IMR-90 (cell line): Measurements from ENCODE around the gene MLX. TPM values are rescaled to one million over a fixed set of nuclear protein-coding genes. Genes with fewer than 3 reads are reported as not detected.
A peak's percentile ranks its signal among the peaks of the same experiment; 100 is the strongest.

Experiments used
- ATAC-seq: fragments of 200-7000 bp; cut with Tn5 transposase; 2 replicates; pipeline ENCODE4 v1.9.1; 2020; ENCODE audit warnings: low read depth, mild to moderate bottlenecking, moderate library complexity
- BruUV-seq: library from RNA; stranded (reverse); fragments of 400-500 nt; replicated peaks from 2 replicates; lab custom pipeline; 2021; lab: Mats Ljungman, UMichigan
- CTCF ChIA-PET: fragments of 300-600 bp; formaldehyde crosslinking; extraction: SDS; loops from one replicate; lab custom pipeline; 2021; ENCODE audit warnings: antibody characterized with exemption; lab: Yijun Ruan, JAX
- POLR2A ChIA-PET: fragments of 300-600 bp; sonication (Branson Sonifier 250); formaldehyde crosslinking; loops from one replicate; lab custom pipeline; 2022; ENCODE audit warnings: antibody characterized with exemption; ENCODE audit not compliant: unreplicated experiment; lab: Charles Lee
- DNase-seq: peaks from one replicate; pipeline ENCODE4 v3.0.0; 2013
- H2AFZ ChIP-seq: replicated peaks from 2 replicates; pipeline ENCODE3; 2013; ENCODE audit warnings: low read length, mild to moderate bottlenecking; ENCODE audit not compliant: poor library complexity
- H2AK5ac ChIP-seq: 2 replicates; pipeline ENCODE4 v1.6.1; 2013; ENCODE audit warnings: low read depth, low read length, inconsistent platforms
- H2AK9ac ChIP-seq: replicated peaks from 2 replicates; pipeline ENCODE3; 2013; ENCODE audit warnings: mild to moderate bottlenecking, low read depth, low read length, moderate library complexity; ENCODE audit not compliant: poor library complexity
- H2BK120ac ChIP-seq: 2 replicates; pipeline ENCODE4 v1.6.1; 2013; ENCODE audit warnings: low read depth, low read length, inconsistent platforms
- H2BK15ac ChIP-seq: 3 replicates; pipeline ENCODE4 v1.6.1; 2013; ENCODE audit warnings: low read depth, low read length, inconsistent platforms
- H2BK20ac ChIP-seq: 2 replicates; pipeline ENCODE4 v1.6.1; 2013; ENCODE audit warnings: low read depth, mild to moderate bottlenecking, inconsistent platforms, low read length, moderate library complexity
- H2BK5ac ChIP-seq: 2 replicates; pipeline ENCODE4 v1.6.1; 2013; ENCODE audit warnings: mild to moderate bottlenecking, low read depth, low read length, inconsistent platforms; ENCODE audit not compliant: poor library complexity, severe bottlenecking
- H3K14ac ChIP-seq: replicated peaks from 2 replicates; pipeline ENCODE4 v1.6.1; 2013; ENCODE audit warnings: low read depth, low read length, inconsistent platforms
- H3K18ac ChIP-seq: 2 replicates; pipeline ENCODE4 v1.6.1; 2013; ENCODE audit warnings: low read depth, low read length, control low read depth
- H3K23ac ChIP-seq: 2 replicates; pipeline ENCODE4 v1.6.1; 2013; ENCODE audit warnings: low read depth, low read length, inconsistent platforms
- H3K27ac ChIP-seq: 2 replicates; pipeline ENCODE4 v1.5.1; 2013; ENCODE audit warnings: mild to moderate bottlenecking, control low read depth, low read length; ENCODE audit not compliant: insufficient read depth
- H3K27me3 ChIP-seq: 2 replicates; pipeline ENCODE4 v1.6.1; 2013; ENCODE audit warnings: low read length; ENCODE audit not compliant: control insufficient read depth, insufficient read depth
- H3K36me3 ChIP-seq: 2 replicates; pipeline ENCODE4 v1.6.1; 2013; ENCODE audit warnings: low read length, mixed read lengths; ENCODE audit not compliant: control insufficient read depth, insufficient read depth
- H3K4ac ChIP-seq: 2 replicates; pipeline ENCODE4 v1.6.1; 2013; ENCODE audit warnings: low read depth, low read length, inconsistent platforms
- H3K4me1 ChIP-seq: 2 replicates; pipeline ENCODE4 v1.6.1; 2013; ENCODE audit warnings: low read length, mixed read lengths; ENCODE audit not compliant: control insufficient read depth, insufficient read depth
- H3K4me2 ChIP-seq: 2 replicates; pipeline ENCODE4 v1.6.1; 2013; ENCODE audit warnings: low read depth, mild to moderate bottlenecking, control low read depth, low read length, moderate library complexity
- H3K4me3 ChIP-seq: 2 replicates; pipeline ENCODE4 v1.5.1; 2013; ENCODE audit warnings: low read depth, mild to moderate bottlenecking, control low read depth, low read length, moderate library complexity; ENCODE audit not compliant: insufficient read depth
- H3K56ac ChIP-seq: 2 replicates; pipeline ENCODE4 v1.6.1; 2013; ENCODE audit warnings: low read length, inconsistent platforms; ENCODE audit not compliant: insufficient read depth; ENCODE audit errors: extremely low read depth
- H3K79me1 ChIP-seq, 2 experiments: 2 replicates each; pipeline ENCODE4 v1.6.1; 2013; ENCODE audit warnings: low read length in 2 of 2, inconsistent platforms in 1 of 2, low read depth in 1 of 2
- H3K9ac ChIP-seq: 2 replicates; pipeline ENCODE4 v1.6.1; 2013; ENCODE audit warnings: low read depth, low read length, control low read depth
- H3K9me1 ChIP-seq: 2 replicates; pipeline ENCODE4 v1.6.1; 2013; ENCODE audit warnings: low read length, inconsistent platforms; ENCODE audit not compliant: insufficient read depth
- H3K9me3 ChIP-seq: 2 replicates; pipeline ENCODE4 v1.6.1; 2013; ENCODE audit warnings: low read length; ENCODE audit not compliant: control insufficient read depth, insufficient read depth
- H4K20me1 ChIP-seq: 2 replicates; pipeline ENCODE4 v1.6.1; 2013; ENCODE audit warnings: low read length, inconsistent platforms; ENCODE audit not compliant: insufficient read depth
- H4K5ac ChIP-seq: 2 replicates; pipeline ENCODE4 v1.6.1; 2013; ENCODE audit warnings: mild to moderate bottlenecking, low read depth, low read length, control low read depth
- H4K8ac ChIP-seq, 2 experiments: 2 replicates each; pipeline ENCODE4 v1.6.1; 2013; ENCODE audit warnings: low read depth in 2 of 2, low read length in 2 of 2, control low read depth in 1 of 2, inconsistent platforms in 1 of 2
- H4K91ac ChIP-seq: 2 replicates; pipeline ENCODE4 v1.6.1; 2013; ENCODE audit warnings: low read depth, low read length, inconsistent platforms; ENCODE audit not compliant: insufficient read depth
- BHLHE40 ChIP-seq: fragments of 150-350 bp; IDR thresholded peaks from 2 replicates; pipeline ENCODE4 v1.6.1; 2016; ENCODE audit warnings: mild to moderate bottlenecking, low read depth, low read length
- CTCF ChIP-seq: conservative IDR thresholded peaks from 2 replicates; pipeline ENCODE4 v1.5.1; 2012; ENCODE audit warnings: mild to moderate bottlenecking, low read depth, low read length, improper control_type of control experiment
- MXI1 ChIP-seq: IDR thresholded peaks from 2 replicates; pipeline ENCODE4 v1.6.1; 2012; ENCODE audit warnings: low read depth, mild to moderate bottlenecking, low read length, moderate library complexity, borderline replicate concordance
- NFE2L2 ChIP-seq: fragments of 150-350 bp; IDR thresholded peaks from 2 replicates; pipeline ENCODE4 v1.6.1; 2016; ENCODE audit warnings: low read depth, mild to moderate bottlenecking, low read length
- WGBS, 2 experiments: methylation state at CpG; one replicate each; pipeline versions ENCODE4 v1.1.5 to v1.1.7; 2013; ENCODE audit warnings: missing lambda C conversion rate in 2 of 2; ENCODE audit not compliant: insufficient read length in 1 of 2; ENCODE audit errors: extremely low coverage in 2 of 2; 5-methylcytosine and 5-hydroxymethylcytosine counted together
- dilution Hi-C: fragments of 300-500 bp; cut with HindIII; formaldehyde crosslinking; loops from one replicate; pipeline ENCODE4 v1.14.3; 2018; ENCODE audit warnings: low sequenced_read_pairs; ENCODE audit not compliant: unreplicated experiment
- in situ Hi-C: fragments of 300-500 bp; cut with MboI; formaldehyde crosslinking; loops from 3 replicates; pipeline ENCODE4 v1.14.3; 2019; ENCODE audit warnings: low sequenced_read_pairs, inconsistent platforms, mixed read lengths
- intact Hi-C: fragments of 100-400 bp; cut with micrococcal nuclease; formaldehyde crosslinking; loops from 2 replicates; pipeline ENCODE4 v1.10.0; 2022
- polyA plus RNA-seq, 3 experiments: library from polyadenylated mRNA; depleted of rRNA; stranded (reverse); fragments of >200 nt; gene quantifications; 2 replicates each; pipeline ENCODE4 v1.2.3, GENCODE V29; 2012; ENCODE audit warnings: low replicate concordance in 1 of 3
- total RNA-seq: library from RNA; depleted of rRNA; stranded (reverse); fragments of >200 nt; gene quantifications from 2 replicates; pipeline ENCODE4 v1.2.3, GENCODE V29; 2012

Gene MLX
- total and polyA plus RNA-seq, 2 of the 4 experiments (the other 2 are of a cell fraction), result 37.8 to 45.6 TPM

GRCh38 chr17:42526031-42526444 is 40.9 kb upstream of the MLX start:
- ChIA-PET CTCF (no interaction called here), POLR2A (no interaction called here)
- peak overlapping the region; percentile 87 for H4K91ac ChIP-seq
- peaks cover 30% of the 10 kb centered on the region for H3K9me1 ChIP-seq
- H4K8ac ChIP-seq, result peak overlapping the region; percentile 35 to 47
- H2AK9ac ChIP-seq, result peak overlapping the region; percentile 89
- no peaks in the 10 kb centered on the region for H3K27me3 ChIP-seq
- no peak overlapping the region for H3K4me3 ChIP-seq
- TF ChIP-seq CTCF (no peak), NFE2L2 (no peak), BHLHE40 (no peak), MXI1 (no peak)
- 100% methylated on average over 1 of the region's 6 CpGs; no CpG with 5 or more reads in 1 of the 2 experiments for WGBS, 2 experiments
- H4K5ac ChIP-seq, result peak overlapping the region; percentile 75
- peak overlapping the region; percentile 77; the same call in 1 of the 2 replicates for H3K23ac ChIP-seq
- peak overlapping the region; percentile 42; the same call in 2 of the 3 replicates for H2BK15ac ChIP-seq
- in situ Hi-C loops, result loop anchor here (5.0 to 10.0 kb wide), 2 partner anchors 99 to 301 kb away; no protein-coding TSS in a partner anchor
- ATAC-seq, result peak; percentile 4; the same call in 1 of the 2 replicates
- H3K4ac ChIP-seq, result peak overlapping the region; percentile 92
- no peaks in the 10 kb centered on the region for H3K9me3 ChIP-seq
- no peak overlapping the region for H3K9ac ChIP-seq
- H4K20me1 ChIP-seq, result no peaks in the 10 kb centered on the region
- H3K4me1 ChIP-seq, result peaks cover 36% of the 10 kb centered on the region
- H3K18ac ChIP-seq, result peak overlapping the region; percentile 39
- peak overlapping the region; percentile 91 for H2AK5ac ChIP-seq
- DNase-seq, result peak; percentile 66
- H3K4me2 ChIP-seq, result no peak overlapping the region
- dilution Hi-C loops, result no loop called here
- H2BK20ac ChIP-seq, result peak overlapping the region; percentile 90
- H3K79me1 ChIP-seq, result peaks cover 9 to 35% of the 10 kb centered on the region in 2 experiments; a peak in 3 of 4 replicates
- intact Hi-C loops, result loop anchor here (5.0 to 10.0 kb wide), 3 partner anchors 304 to 564 kb away; no protein-coding TSS in a partner anchor
- no TSS peak for BruUV-seq
- H2BK120ac ChIP-seq, result peak overlapping the region; percentile 90
- peak overlapping the region; percentile 68 for H3K14ac ChIP-seq
- peaks cover 2% of the 10 kb centered on the region; the same call in 1 of the 2 replicates for H3K36me3 ChIP-seq
- peak overlapping the region; percentile 80 for H2AFZ ChIP-seq
- H3K27ac ChIP-seq, result peak overlapping the region; percentile 65
- peak overlapping the region; percentile 84 for H2BK5ac ChIP-seq
- H3K56ac ChIP-seq, result peak overlapping the region; percentile 17; the same call in 1 of the 2 replicates
